GM12872 (cell line): ENCODE measurements around the gene GVQW3.

Experiments used
- CTCF ChIP-seq: IDR thresholded peaks from 3 replicates; pipeline ENCODE4 v1.5.1; 2011; ENCODE audit warnings: low read depth, mild to moderate bottlenecking, low read length, moderate library complexity; ENCODE audit not compliant: insufficient read depth

The GVQW3 gene

GRCh38 chr11:76448506-76448905 is 67.4 kb downstream of the GVQW3 start:
- no peak for TF ChIP-seq CTCF

GRCh38 chr11:76453248-76453647 is 72.1 kb downstream of the GVQW3 start:
- TF ChIP-seq CTCF: no peak

- TF ChIP-seq CTCF: no peak
Measured at GRCh38 chr11:76455331-76455730, 74.2 kb downstream of the GVQW3 start.

GRCh38 chr11:76455931-76456330 is 74.8 kb downstream of the GVQW3 start:
- TF ChIP-seq CTCF: no peak

- no peak for TF ChIP-seq CTCF
Measured at GRCh38 chr11:76456571-76456970, 75.4 kb downstream of the GVQW3 start.
